Body of pancreas (tissue), 4 donors: ENCODE measurements around the gene GPRC5B. TPM values are rescaled to one million over a fixed set of nuclear protein-coding genes. Genes with fewer than 3 reads are reported as not detected.

Experiments used
- ATAC-seq: fragments of 150-250 bp; one replicate; pipeline ENCODE4 v1.9.1; 2016
- DNase-seq, 4 donors: peaks; one replicate each; pipeline ENCODE4 v3.0.0-alpha.2; 2019
- H3K27ac ChIP-seq, 4 donors: fragments of 200-600 bp; sonication (generic); 1 replicate in 3 of 4; 2 replicates in 1 of 4; pipeline versions ENCODE4 v1.5.1 to v1.6.1; 2016 to 2019; ENCODE audit warnings: mild to moderate bottlenecking in 1 of 4, mixed read lengths in 1 of 4, moderate library complexity in 1 of 4
- H3K27me3 ChIP-seq, 2 donors: fragments of 200-600 bp; sonication (generic); one replicate each; pipeline ENCODE4 v1.6.0; 2016; ENCODE audit warnings: mild to moderate bottlenecking in 1 of 2
- H3K36me3 ChIP-seq, 2 donors: fragments of 200-600 bp; sonication (generic); replicated peaks in 1 of 2; 2 replicates each; pipeline ENCODE4 v1.5.1; 2016; ENCODE audit warnings: low read depth in 2 of 2; ENCODE audit not compliant: insufficient read depth in 1 of 2
- H3K4me1 ChIP-seq: fragments of 200-600 bp; sonication (generic); one replicate; pipeline ENCODE4 v1.6.0; 2016
- H3K4me3 ChIP-seq, 2 donors: fragments of 200-600 bp; sonication (generic); 1 replicate in 1 of 2; 2 replicates in 1 of 2; pipeline ENCODE4 v1.5.1; 2016 to 2019
- H3K9me3 ChIP-seq, 3 donors: fragments of 200-600 bp; sonication (generic); 1 replicate in 2 of 3; 2 replicates in 1 of 3; pipeline ENCODE4 v1.5.1; 2016
- POLR2A ChIP-seq, 3 donors: fragments of 450-650 bp; IDR thresholded peaks; one replicate each; pipeline ENCODE4 v1.6.1; 2016; ENCODE audit warnings: antibody characterized with exemption in 3 of 3, mild to moderate bottlenecking in 2 of 3
- WGBS, 2 donors: methylation state at CpG; one replicate each; pipeline ENCODE4 v1.1.5; 2017; 5-methylcytosine and 5-hydroxymethylcytosine counted together
- intact Hi-C: fragments of 100-400 bp; cut with DNase I; formaldehyde crosslinking; loops from one replicate; pipeline ENCODE4 v1.15.1; 2023
- total RNA-seq, 2 donors: library from RNA; depleted of rRNA; stranded (reverse); fragments of >200 nt; gene quantifications; one replicate each; pipeline ENCODE4 v1.1.0, GENCODE V29; 2016
- TF ChIP-seq, protein P1 (sequence below), 7 experiments: fragments of 450-650 bp in 4 of 7; fragments of 200-600 bp in 3 of 7; sonication (generic) in 3 of 7; IDR thresholded peaks; one replicate each; pipeline ENCODE4 v1.5.1; 2016 to 2019; ENCODE audit warnings: antibody characterized with exemption in 7 of 7

GPRC5B gene
- total RNA-seq, 2 donors from 2014 or later = 27.7 to 31.6 TPM

DNA sequence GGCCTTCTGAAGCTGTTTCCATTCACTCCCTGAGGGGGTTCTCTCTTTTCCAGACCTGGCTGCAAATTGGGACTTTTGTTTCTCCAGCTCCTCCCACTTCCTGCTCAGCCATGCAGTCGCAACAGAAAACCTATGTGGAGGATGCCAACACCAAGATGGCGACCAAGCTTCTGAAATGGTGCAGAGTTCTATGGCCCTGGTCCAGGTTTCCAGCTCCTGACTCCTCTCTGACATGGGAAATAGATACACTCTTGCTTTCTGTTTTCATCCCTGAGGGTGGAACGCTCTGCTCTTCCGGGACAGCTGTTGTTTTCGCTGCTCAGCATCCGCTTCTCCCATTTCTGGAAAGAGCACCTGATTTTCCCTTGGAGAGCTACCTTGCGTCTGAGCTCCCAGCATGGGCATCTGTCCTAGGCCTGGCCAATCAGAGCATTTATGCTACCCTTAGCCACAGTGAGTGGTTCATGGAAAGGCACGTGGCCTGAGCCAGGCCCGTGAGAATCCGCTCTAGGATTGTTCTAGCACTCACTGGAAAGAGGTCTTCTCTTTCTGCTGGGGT lies 8.1 kb downstream of the GPRC5B start:
- peaks cover 6% of the 10 kb centered on the region for H3K4me1 ChIP-seq
- no peak overlapping the region for H3K4me3 ChIP-seq
- H3K36me3 ChIP-seq = peaks cover 0 to 2% of the 10 kb centered on the region in 2 donors
- H3K9me3 ChIP-seq = no peaks in the 10 kb centered on the region
- DNase-seq (no peak), ATAC-seq (no peak)
- TF ChIP-seq, protein P1, sequence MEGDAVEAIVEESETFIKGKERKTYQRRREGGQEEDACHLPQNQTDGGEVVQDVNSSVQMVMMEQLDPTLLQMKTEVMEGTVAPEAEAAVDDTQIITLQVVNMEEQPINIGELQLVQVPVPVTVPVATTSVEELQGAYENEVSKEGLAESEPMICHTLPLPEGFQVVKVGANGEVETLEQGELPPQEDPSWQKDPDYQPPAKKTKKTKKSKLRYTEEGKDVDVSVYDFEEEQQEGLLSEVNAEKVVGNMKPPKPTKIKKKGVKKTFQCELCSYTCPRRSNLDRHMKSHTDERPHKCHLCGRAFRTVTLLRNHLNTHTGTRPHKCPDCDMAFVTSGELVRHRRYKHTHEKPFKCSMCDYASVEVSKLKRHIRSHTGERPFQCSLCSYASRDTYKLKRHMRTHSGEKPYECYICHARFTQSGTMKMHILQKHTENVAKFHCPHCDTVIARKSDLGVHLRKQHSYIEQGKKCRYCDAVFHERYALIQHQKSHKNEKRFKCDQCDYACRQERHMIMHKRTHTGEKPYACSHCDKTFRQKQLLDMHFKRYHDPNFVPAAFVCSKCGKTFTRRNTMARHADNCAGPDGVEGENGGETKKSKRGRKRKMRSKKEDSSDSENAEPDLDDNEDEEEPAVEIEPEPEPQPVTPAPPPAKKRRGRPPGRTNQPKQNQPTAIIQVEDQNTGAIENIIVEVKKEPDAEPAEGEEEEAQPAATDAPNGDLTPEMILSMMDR (IDR thresholded peaks at IDR 0.05) = no peak
- TF ChIP-seq POLR2A (IDR thresholded peaks at IDR 0.05) = no peak
- H3K27ac ChIP-seq = no peak overlapping the region
- no peaks in the 10 kb centered on the region for H3K27me3 ChIP-seq
- WGBS, 2 donors = 82 to 95% methylated on average over 9 to 10 of the region's 10 CpGs
- intact Hi-C loops = no loop called here

DNA sequence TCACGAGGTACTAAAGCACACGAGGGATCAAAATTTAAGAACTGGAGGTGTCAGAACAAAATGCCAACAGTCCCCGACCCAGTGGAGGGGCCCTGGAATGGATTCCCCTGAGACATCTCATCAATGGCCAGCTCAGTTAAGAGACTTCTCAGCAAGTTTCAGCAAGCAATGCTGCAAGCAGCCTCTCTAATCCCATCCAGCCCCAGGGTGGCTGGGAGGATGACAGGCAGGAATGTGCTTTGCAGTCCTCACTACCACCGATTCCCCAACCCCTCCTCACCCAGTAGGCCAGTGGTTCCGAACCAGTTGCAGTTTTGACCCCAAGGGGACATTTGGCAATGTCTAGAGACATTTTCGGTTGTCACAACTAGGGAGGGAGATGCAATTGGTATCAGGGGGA lies 8.7 kb downstream of the GPRC5B start:
- H3K27me3 ChIP-seq = no peaks in the 10 kb centered on the region
- ATAC-seq (no peak), DNase-seq (no peak)
- intact Hi-C loops = no loop called here
- H3K27ac ChIP-seq = no peak overlapping the region
- peaks cover 6% of the 10 kb centered on the region for H3K4me1 ChIP-seq
- H3K9me3 ChIP-seq = no peaks in the 10 kb centered on the region
- peaks cover 0 to 3% of the 10 kb centered on the region in 2 donors for H3K36me3 ChIP-seq
- 87 to 91% methylated on average over 6 of the region's 6 CpGs for WGBS, 2 donors
- no peak overlapping the region for H3K4me3 ChIP-seq
- no peak for TF ChIP-seq POLR2A (IDR thresholded peaks at IDR 0.05)
- TF ChIP-seq, protein P1 (IDR thresholded peaks at IDR 0.05) = no peak

- ATAC-seq = no peak
- Histone ChIP-seq H3K36me3 (peaks cover 0 to 3% of the 10 kb centered on the region in 2 donors), H3K4me3 (no peak overlapping the region), H3K9me3 (no peaks in the 10 kb centered on the region), H3K4me1 (peaks cover 6% of the 10 kb centered on the region), H3K27me3 (no peaks in the 10 kb centered on the region), H3K27ac (no peak overlapping the region)
- TF ChIP-seq POLR2A (IDR thresholded peaks at IDR 0.05) = no peak
- TF ChIP-seq, protein P1 (IDR thresholded peaks at IDR 0.05) = no peak
- no peak for DNase-seq
- 70 to 77% methylated on average over 15 to 18 of the region's 18 CpGs for WGBS, 2 donors
- intact Hi-C loops = no loop called here
Observed at GRCh38 chr16:19874851-19875546, 9.6 kb downstream of the GPRC5B start.

DNA sequence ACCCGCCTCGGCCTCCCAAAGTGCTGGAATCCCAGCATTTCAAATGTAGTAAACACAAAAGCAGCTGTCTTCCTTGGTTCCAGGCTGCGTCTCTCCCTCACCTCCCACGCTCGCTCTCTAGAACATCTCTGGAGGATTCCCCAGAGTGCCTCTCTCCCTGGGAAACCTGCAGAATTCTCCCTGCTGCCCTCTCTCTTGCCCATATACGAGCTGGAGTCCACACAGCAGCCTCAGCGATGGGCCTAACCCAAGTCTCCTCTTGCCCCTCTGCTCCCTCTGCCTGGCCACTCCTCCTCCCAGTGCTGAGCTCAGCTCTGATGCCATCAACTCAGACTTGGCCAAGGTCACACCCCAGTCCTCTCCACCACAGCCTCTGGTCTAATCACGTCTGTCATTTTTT lies 10.6 kb downstream of the GPRC5B start:
- no peak for TF ChIP-seq POLR2A (IDR thresholded peaks at IDR 0.05)
- TF ChIP-seq, protein P1 (IDR thresholded peaks at IDR 0.05) = no peak
- H3K4me3 ChIP-seq = no peak overlapping the region
- 77 to 78% methylated on average over 8 of the region's 8 CpGs for WGBS, 2 donors
- intact Hi-C loops = no loop called here
- no peaks in the 10 kb centered on the region for H3K9me3 ChIP-seq
- no peaks in the 10 kb centered on the region for H3K27me3 ChIP-seq
- H3K36me3 ChIP-seq = peaks cover 0 to 3% of the 10 kb centered on the region in 2 donors
- DNase-seq (no peak), ATAC-seq (no peak)
- no peak overlapping the region for H3K27ac ChIP-seq
- H3K4me1 ChIP-seq = no peaks in the 10 kb centered on the region

GRCh38 chr16:19872935-19873334 lies 11.7 kb downstream of the GPRC5B start:
- no peaks in the 10 kb centered on the region for H3K9me3 ChIP-seq
- no peak for TF ChIP-seq POLR2A (IDR thresholded peaks at IDR 0.05)
- TF ChIP-seq, protein P1 (IDR thresholded peaks at IDR 0.05) = no peak
- DNase-seq (no peak), ATAC-seq (no peak)
- H3K27ac ChIP-seq = no peak overlapping the region
- no peaks in the 10 kb centered on the region for H3K4me1 ChIP-seq
- peaks cover 0 to 3% of the 10 kb centered on the region in 2 donors for H3K36me3 ChIP-seq
- H3K27me3 ChIP-seq = no peaks in the 10 kb centered on the region
- 81 to 88% methylated on average over 12 of the region's 12 CpGs for WGBS, 2 donors
- intact Hi-C loops = no loop called here
- no peak overlapping the region for H3K4me3 ChIP-seq
